Measurements from ENCODE around the gene IMMP2L.
"Not testable (repeated sequence)": the region's sequence is repeated elsewhere in the genome, so short reads cannot be mapped to it uniquely, and the experiment has no call there.

Gene IMMP2L

GRCh38 chr7:111259991-111260390 lies 302.3 kb downstream of the IMMP2L start:
- no peak for DNase-seq

- DNase-seq: no peak
These were observed 305.9 kb downstream of the IMMP2L start for GRCh38 chr7:111256391-111256790.

DNA sequence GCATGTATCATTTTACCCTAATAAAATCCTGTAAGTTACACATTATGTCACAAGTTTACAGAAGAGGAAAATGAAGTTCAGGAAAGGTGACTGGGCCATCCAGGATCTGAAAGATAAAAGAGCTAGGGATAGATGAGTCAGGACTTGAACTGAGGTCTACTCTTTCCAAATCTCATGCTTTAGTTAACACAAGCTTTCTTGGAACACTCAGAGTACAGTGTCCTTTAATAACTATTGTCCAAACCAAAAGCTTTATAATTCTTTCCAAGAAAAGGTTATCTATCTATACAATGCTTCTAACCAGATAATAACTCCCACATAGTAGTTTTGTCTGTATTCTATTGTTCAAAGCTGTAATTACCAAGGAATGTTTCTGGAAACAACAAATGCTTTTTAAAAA lies 306.7 kb downstream of the IMMP2L start:
- DNase-seq: no peak

- not testable (repeated sequence) for DNase-seq
These were observed 310.9 kb downstream of the IMMP2L start for GRCh38 chr7:111251365-111251764.

DNA sequence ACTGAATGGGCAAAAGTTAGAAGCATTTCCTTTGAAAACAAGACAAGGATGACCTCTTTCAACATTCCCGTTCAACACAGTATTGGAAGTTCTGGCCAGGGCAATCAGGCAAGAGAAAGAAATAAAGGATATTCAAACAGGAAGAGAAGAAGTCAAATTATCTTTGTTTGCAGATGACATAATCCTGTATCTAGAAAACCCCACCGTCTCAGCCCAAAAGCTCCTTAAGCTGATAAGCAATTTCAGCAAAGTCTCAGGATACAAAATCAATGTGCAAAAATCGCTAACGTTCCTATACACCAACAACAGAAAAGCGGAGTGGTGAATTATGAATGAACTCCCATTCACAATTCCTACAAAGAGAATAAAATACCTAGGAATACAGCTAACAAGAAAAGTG lies 312.5 kb downstream of the IMMP2L start:
- DNase-seq: not testable (repeated sequence)

DNA sequence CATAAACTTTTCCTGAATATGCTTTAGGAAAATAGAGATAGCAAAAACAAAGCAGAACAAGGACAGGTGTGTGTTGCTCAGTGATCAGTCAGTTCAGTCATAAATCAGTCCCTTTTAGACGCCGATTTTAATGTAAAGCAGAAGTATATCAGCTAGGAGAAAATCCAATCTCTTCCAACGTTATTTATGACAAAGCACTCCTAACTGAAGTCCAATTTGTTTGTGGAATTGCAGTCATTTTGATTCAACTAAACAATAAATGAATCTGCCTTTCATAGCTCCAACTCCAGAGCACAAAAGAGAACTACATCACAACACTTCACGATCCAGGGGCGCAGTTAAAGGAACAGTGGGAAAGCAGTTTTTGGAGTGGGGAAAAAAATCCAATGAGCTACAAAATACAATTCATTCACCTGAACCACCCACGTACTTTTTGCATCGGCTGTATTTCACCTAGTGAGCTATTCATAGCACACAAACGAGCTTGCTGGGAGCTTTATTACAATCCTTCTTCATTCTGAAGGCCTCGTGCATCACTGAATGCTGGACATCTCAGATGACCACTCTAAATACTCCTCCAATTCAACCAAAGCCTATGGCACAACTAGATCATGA lies 320.0 kb downstream of the IMMP2L start:
- DNase-seq: no peak

- DNase-seq: no peak
These were observed 321.9 kb downstream of the IMMP2L start for GRCh38 chr7:111240371-111240770.

DNA sequence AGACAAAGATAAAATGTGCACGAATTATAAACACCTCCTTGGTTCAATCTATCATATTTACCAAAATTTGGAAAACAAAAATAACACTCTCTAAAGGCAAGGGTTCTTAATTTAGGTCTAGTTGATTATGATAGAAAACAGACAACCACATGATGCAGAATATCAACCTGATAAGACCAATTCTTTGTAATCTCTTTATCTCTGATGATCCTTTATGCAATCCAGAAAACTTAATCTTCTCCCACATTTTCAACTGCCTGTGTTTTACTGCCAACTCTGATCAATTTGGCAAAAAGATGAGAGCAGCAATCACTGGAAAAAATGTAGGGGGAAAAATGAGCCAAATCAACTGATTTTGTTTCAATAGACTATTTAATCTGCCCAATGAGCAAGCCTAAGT lies 322.9 kb downstream of the IMMP2L start:
- no peak for DNase-seq

GRCh38 chr7:111238886-111239285 lies 323.4 kb downstream of the IMMP2L start:
- peak; percentile 63 for DNase-seq

DNA sequence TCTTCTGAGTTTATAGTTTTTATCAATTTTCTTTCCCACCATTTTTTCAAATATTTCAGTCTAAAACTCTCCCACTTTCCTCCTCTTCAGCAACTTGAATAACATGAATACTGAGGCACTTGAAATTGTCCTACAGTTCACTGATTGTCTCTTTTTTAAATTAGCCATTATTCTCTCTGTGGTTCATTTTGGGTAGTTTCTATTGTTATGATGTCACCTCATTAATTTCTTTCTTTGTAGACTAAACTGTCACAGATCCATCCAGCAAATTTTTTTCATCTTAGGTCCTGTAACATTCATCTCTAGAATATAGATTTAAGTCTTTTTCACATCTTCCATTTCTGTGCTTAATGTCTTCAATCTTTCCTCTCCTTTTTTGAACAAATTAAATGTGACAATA lies 326.6 kb downstream of the IMMP2L start:
- DNase-seq: no peak

- peak; percentile 62 for DNase-seq
These were observed 329.8 kb downstream of the IMMP2L start for GRCh38 chr7:111232249-111233084.

- no peak for DNase-seq
These were observed 332.4 kb downstream of the IMMP2L start for GRCh38 chr7:111229916-111230315.

- DNase-seq: no peak
These were observed 333.0 kb downstream of the IMMP2L start for GRCh38 chr7:111229181-111229740.

- no peak for DNase-seq
These were observed 333.9 kb downstream of the IMMP2L start for GRCh38 chr7:111228437-111228836.

DNA sequence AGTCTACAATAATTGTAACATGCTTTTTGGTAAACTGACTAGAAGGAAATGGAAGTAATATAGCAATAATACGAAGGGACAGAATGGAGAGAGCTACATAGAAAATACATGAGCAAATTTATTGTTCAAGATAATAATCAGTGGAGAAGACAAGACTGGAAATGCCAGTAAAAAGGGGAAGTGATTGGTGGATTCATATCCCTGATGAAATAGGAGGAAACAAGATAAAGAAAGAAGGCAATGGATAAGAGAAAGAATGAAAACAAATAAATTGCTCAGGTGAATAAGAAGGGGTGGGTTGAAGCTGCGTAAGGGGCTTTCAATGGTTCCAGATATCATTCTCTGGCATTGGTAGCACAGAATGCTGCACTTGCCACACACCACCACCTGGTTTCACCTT lies 335.5 kb downstream of the IMMP2L start:
- no peak for DNase-seq

GRCh38 chr7:111224354-111225231 lies 337.7 kb downstream of the IMMP2L start:
- no peak for DNase-seq

DNA sequence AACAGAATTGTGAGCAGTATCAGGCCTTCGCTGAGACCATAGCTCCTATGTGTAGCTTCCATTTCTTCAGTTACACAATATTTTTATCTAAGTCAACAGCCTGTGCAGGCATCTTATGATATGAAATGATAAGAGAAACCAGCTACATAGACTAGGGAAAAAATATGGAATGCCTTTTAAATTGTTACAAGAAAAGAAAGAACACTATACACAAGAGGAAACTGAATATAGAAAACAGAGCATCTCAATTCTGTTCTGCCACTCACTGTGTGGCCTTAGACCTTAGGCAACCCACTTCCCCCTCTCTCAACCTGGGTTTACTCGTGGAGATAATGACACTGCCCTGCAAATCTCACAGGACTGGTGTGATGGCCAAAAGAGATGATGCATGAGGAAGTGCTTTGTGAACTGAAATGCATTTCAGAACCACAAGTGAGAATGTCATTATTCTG lies 338.5 kb downstream of the IMMP2L start:
- DNase-seq: no peak

GRCh38 chr7:111215550-111215949 lies 346.7 kb downstream of the IMMP2L start:
- no peak for DNase-seq

DNA sequence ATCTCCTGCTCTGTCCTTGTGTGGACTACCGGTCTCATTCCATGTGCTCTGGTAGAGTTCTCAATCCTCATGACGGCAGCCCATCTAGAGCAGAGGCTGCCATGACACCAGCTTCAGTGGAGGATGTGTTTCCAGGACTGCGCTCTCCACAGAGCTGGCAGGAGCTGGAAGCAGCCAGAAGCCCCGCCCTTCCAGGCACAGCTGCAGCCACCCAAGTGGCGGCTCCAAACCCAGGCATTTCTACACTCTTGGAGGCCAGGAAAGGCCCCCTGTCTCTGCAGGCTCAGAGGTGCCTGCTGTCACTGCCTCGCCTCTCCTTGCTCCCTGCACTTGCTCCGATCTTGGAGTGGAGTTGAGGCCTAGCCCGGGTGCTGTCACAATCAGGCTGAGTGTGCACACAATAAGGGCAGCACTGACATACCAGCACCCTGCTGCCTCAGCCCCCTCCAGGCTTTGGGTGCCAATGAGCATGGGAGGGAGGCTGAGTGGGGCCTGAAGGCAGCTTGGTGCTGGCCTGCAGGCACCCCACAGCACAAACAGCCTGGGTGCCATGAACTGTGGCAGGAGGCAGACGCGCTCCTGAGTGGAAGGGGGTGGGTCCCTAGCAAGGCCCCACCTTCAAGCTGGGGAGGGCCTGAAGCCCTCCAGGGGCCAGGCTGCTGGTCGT lies 349.3 kb downstream of the IMMP2L start:
- no peak for DNase-seq

DNA sequence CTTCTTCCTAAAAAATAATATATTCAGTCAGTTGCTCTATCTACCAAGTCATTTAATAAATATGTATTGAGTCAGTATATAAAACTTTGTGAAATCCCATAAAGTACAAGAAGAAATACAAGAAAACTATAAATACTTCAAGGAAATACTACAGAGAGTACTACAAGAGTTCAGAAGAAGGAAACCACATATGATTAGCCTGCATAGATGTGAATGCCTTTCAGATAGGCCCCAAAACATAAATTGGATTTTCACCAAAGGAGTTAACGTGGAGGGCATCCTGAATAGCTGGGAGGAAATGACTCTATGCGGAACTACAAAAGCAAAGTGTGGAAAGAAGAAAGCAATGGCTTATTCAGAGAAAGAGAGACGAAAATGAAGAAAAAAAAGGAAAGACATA lies 351.3 kb downstream of the IMMP2L start:
- no peak for DNase-seq

GRCh38 chr7:111210043-111210442 lies 352.2 kb downstream of the IMMP2L start:
- DNase-seq: no peak

GRCh38 chr7:111205251-111205650 lies 357.0 kb downstream of the IMMP2L start:
- DNase-seq: no peak

GRCh38 chr7:111202321-111202720 lies 360.0 kb downstream of the IMMP2L start:
- no peak for DNase-seq

Data from suppressor macrophage treated with lipopolysaccharide for 4 hours (primary cell).